ENCODE measurements around the gene ZNF383.

GRCh38 chr19:37251308-37252229 lies 33.6 kb downstream of the ZNF383 start:
- no peak for TF ChIP-seq EZH2 (IDR thresholded peaks at IDR 0.05; ENCODE audit: borderline replicate concordance, low read length)
- no peak for TF ChIP-seq CTCF (IDR thresholded peaks at IDR 0.05; ENCODE audit: low read length)

All from OCI-LY1 (cell line).